ENCODE results near the gene SLPI.

- no peak for TF ChIP-seq CTCF (CRISPR knock-in tag; IDR thresholded peaks at IDR 0.05)
- TF ChIP-seq ZBTB43 (CRISPR knock-in tag; conservative IDR thresholded peaks at IDR 0.05) = no peak
- no peak for TF ChIP-seq BHLHE40 (IDR thresholded peaks at IDR 0.05; ENCODE audit: low read length)
- TF ChIP-seq MAFK (conservative IDR thresholded peaks at IDR 0.05 in 1 of 2, IDR thresholded peaks at IDR 0.05 in 1 of 2; ENCODE audit: low read length in 2 of 2) = no peak
Observed at GRCh38 chr20:45282700-45283550, 28.6 kb upstream of the SLPI start.
